Activated B cell treated with CpG ODN at 0.5 μM for 24 hours (primary cell): Measurements from ENCODE around the gene AAK1. TPM values are rescaled to one million over a fixed set of nuclear protein-coding genes. Genes with fewer than 3 reads are reported as not detected.

Source experiments
- ATAC-seq: fragments of 200-7000 bp; cut with Tn5 transposase; one replicate; pipeline ENCODE4 v1.10.0; 2021; ENCODE audit warnings: low read depth, mild to moderate bottlenecking, moderate library complexity
- CTCF ChIA-PET: fragments of 350-600 bp; sonication (Branson Sonifier 250); formaldehyde crosslinking; loops from one replicate; lab custom pipeline; 2021; ENCODE audit warnings: antibody characterized with exemption; lab: Charles Lee
- POLR2A ChIA-PET: fragments of 350-600 bp; sonication (Branson Sonifier 250); formaldehyde crosslinking; loops from one replicate; lab custom pipeline; 2021; ENCODE audit warnings: antibody characterized with exemption; lab: Charles Lee
- DNase-seq: peaks from one replicate; pipeline ENCODE4 v3.0.0; 2022
- H3K27ac Mint-ChIP-seq: one replicate; pipeline ENCODE4 v1.8.0; 2020; ENCODE audit warnings: mixed read lengths
- H3K27me3 Mint-ChIP-seq: one replicate; pipeline ENCODE4 v1.8.0; 2021; ENCODE audit warnings: mixed read lengths
- H3K36me3 Mint-ChIP-seq: one replicate; pipeline ENCODE4 v1.8.0; 2021; ENCODE audit warnings: low read depth, mixed read lengths
- H3K4me1 Mint-ChIP-seq: one replicate; pipeline ENCODE4 v1.8.0; 2021; ENCODE audit warnings: mixed read lengths
- H3K4me3 Mint-ChIP-seq: one replicate; pipeline ENCODE4 v1.8.0; 2020; ENCODE audit warnings: mild to moderate bottlenecking, mixed read lengths
- H3K9me3 Mint-ChIP-seq: one replicate; pipeline ENCODE4 v1.8.0; 2020; ENCODE audit warnings: mixed read lengths
- CTCF ChIP-seq: fragments of 200-600 bp; IDR thresholded peaks from one replicate; pipeline ENCODE4 v1.8.0; 2022; ENCODE audit warnings: antibody characterized with exemption, mild to moderate bottlenecking
- intact Hi-C: fragments of 100-400 bp; cut with micrococcal nuclease; formaldehyde crosslinking; loops from one replicate; pipeline ENCODE4 v1.15.1; 2024
- total RNA-seq: library from RNA; stranded (reverse); gene quantifications from 2 replicates; pipeline ENCODE4 v1.2.3, GENCODE V29; 2022

Gene AAK1
- total RNA-seq, 1 donor from 2014 or later: 4.7 TPM

- Mint-ChIP-seq H3K27ac (no peak overlapping the region), H3K27me3 (no peaks in the 10 kb centered on the region), H3K4me1 (no peaks in the 10 kb centered on the region), H3K9me3 (no peaks in the 10 kb centered on the region), H3K4me3 (no peak overlapping the region), H3K36me3 (peaks cover 51% of the 10 kb centered on the region)
- ChIA-PET POLR2A (no interaction called here), CTCF (no interaction called here)
- ATAC-seq (no peak), DNase-seq (no peak)
- intact Hi-C loops: no loop called here
- TF ChIP-seq CTCF: no peak
Observed at GRCh38 chr2:69416147-69416546, 227.4 kb downstream of the AAK1 start.

Other genes starting within 250 kb of the AAK1 start
- gene NFU1, start 206.3 kb downstream of the AAK1 start, total RNA-seq: 24.3 and 31.1 TPM in 2 replicates
- 32.0 and 35.4 TPM in 2 replicates for gene ANXA4, start 98.4 kb upstream of the AAK1 start, total RNA-seq
- gene GMCL1, start 185.9 kb upstream of the AAK1 start, total RNA-seq: 8.0 and 13.0 TPM in 2 replicates